A549 treated with AZD2906 at 1 μM for 4 hours (cell line): ENCODE data around the gene PLPP2. TPM values are rescaled to one million over a fixed set of nuclear protein-coding genes. Genes with fewer than 3 reads are reported as not detected.

ENCODE experiments used
- total RNA-seq: library from RNA; stranded (reverse); fragments of 200-300 nt; extraction: Qiagen RNA extraction; gene quantifications from 5 replicates; pipeline ENCODE4 v1.2.3, GENCODE V29; 2022

Gene PLPP2
- total RNA-seq, result 75.6 to 112 TPM (median 102 TPM) in 5 replicates

DNA sequence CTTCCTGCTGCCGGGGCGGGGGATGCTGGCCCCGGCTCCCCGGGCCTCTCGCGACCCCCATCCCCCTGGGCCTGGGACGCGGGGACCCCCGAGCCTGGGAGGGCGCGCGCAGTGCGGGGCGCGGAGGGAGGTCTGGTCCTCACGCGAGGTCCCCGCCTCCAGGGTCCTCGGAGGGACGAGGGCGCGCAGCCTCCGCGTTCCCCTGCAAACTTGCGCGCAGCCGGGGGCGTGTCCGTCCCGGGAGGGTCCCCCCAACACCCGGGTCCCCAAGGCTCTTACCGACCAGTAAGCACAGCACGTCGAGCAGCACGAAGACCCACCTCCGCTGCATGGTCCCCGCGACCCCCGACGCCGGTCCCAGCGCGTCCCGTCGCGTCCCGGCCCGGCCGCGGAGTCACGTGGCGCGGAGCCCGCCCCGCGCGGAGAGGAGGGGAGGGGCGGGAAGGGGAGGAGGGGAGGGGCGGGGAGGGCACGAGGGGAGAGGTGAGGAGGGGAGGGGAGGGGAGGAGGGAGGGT, at the start of gene PLPP2:
Gene PLPP2, minus strand, starts transcription at position 398 of the 516 bp plus-strand sequence. Its CDS starts 67 bp downstream, at position 331.

Other genes with a start within 250 kb of the PLPP2 start
- gene OR4F17, start 184.3 kb downstream of the PLPP2 start, total RNA-seq, result not detected in 5 replicates
- gene MIER2, start 53.4 kb upstream of the PLPP2 start, total RNA-seq, result 14.0 to 20.1 TPM (median 18.9 TPM) in 5 replicates
- 0.35 to 0.70 TPM (median 0.53 TPM) in 5 replicates for gene C2CD4C, start 117.7 kb upstream of the PLPP2 start, total RNA-seq
- gene SHC2, start 169.6 kb upstream of the PLPP2 start, total RNA-seq, result 0.79 to 1.5 TPM (median 0.93 TPM) in 5 replicates
- 0.15 to 0.45 TPM (median 0.30 TPM) in 5 replicates for gene MADCAM1, start 205.1 kb upstream of the PLPP2 start, total RNA-seq
- gene TPGS1, start 216.1 kb upstream of the PLPP2 start, total RNA-seq, result 11.4 to 18.4 TPM (median 17.4 TPM) in 5 replicates
- 59.1 to 93.2 TPM (median 92.5 TPM) in 5 replicates for gene CDC34, start 240.4 kb upstream of the PLPP2 start, total RNA-seq